ENCODE measurements around the gene FAM24A.
A peak's percentile ranks its signal among the peaks of the same experiment; 100 is the strongest.

FAM24A gene

DNA sequence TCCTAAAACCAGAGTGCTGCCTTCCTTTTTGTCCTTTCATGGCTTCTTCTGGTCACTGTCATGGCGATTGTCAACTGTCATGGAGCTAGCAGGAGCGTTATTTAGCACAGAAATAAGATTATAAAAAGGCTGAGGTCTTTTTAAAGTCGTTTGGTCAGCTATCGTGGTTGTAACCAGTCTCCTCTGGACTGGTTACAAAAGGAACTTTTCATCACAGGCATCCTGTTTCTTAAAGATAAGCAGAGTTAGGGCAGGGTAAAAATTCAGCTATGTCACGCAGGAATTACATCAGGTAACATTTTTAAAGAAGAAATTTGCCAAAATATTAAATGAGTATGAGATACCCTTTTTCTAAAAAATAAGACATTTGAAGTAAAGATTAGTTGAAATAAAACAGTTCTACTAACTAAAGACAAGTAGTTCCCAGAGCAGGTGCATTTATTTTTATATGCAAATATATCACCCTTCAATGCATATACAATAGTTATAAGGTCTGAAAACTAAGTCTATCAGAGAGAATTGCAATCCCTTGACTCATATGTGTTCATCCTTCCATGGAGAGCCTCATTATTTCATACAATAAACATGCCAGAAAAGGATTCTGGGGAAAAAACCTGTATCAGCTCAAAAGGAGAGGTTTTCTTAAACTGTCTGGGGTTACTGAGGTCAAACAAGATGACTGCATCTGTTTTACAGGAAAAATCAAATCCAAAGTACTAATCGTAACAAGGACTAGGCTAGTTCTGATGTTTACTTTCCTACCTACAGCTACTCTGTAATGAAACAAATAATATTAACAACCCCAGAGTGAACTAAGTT is 20.9 kb downstream of the FAM24A start:
- no peak for DNase-seq

- DNase-seq = no peak
These were observed 28.9 kb downstream of the FAM24A start for GRCh38 chr10:122939133-122939855.

DNA sequence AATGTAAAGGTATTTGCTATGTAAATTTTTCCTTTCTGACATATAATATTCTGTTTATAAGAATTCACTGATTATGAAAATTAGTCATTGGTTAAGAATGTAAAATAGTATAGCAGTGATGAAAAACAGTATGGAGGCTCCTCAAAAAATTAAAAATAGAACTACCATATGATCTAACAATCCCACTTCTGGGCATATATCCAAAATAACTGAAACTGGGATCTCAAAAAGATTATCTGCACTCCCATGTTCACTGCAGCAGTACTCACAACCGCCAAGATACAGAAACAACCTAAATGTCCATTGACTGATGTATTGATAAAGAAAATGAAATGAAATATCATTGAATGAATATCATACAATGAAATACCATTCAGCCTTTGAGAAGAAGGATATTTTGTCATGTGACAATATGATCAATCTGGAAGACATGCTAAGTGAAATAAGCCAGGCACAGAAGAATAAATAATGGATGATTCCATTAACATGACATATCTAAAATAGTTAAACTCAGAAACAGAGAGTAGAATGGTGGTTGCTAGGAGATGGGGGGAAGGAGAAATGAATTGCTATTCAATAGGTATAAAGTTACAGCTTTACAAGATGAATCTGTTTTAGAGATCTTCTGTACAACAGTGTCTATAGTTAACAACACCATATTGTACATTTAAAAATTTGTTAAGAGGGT is 29.6 kb downstream of the FAM24A start:
- no peak for DNase-seq

GRCh38 chr10:122949296-122949695 is 38.9 kb downstream of the FAM24A start:
- no peak for DNase-seq

- peak; percentile 97 for DNase-seq
These were observed 43.7 kb downstream of the FAM24A start, which contains the start of gene C10orf88 for GRCh38 chr10:122953902-122954730. Gene C10orf88 (minus strand): TSS chr10:122954227. CDS start chr10:122954178, 49 bp downstream.

GRCh38 chr10:122954731-122955050 is 44.3 kb downstream of the FAM24A start:
- peak; percentile 1 for DNase-seq

GRCh38 chr10:122955892-122956291 is 45.5 kb downstream of the FAM24A start:
- no peak for DNase-seq

DNA sequence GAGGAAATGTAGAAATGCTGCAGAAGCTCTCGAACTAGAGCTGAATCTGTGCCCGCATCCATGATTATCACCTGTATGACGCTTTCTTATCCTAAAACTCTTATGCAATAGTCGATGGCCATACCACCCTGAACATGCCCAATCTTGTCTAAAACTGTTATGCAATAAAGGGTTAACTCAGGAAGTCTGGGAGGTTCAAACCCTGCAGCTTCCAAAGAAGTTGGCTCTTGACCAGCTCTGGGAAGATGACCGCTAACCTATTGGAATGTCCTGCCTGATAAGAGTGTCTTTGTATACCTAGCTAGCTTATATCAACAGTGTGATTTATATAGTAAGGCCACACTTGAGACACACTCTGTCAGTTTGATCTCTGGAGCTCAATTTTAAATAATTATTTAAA is 47.1 kb downstream of the FAM24A start:
- no peak for DNase-seq

GRCh38 chr10:122962405-122962804 is 52.0 kb downstream of the FAM24A start:
- DNase-seq = no peak
